Ishikawa (cell line): Measurements from ENCODE around the gene PARD3B.

Source experiments
- CEBPB ChIP-seq: IDR thresholded peaks from 2 replicates; pipeline ENCODE4 v1.6.1; 2012
- CREB1 ChIP-seq: IDR thresholded peaks from 2 replicates; pipeline ENCODE4 v1.6.1; 2012; ENCODE audit warnings: low read depth
- EGR1 ChIP-seq: IDR thresholded peaks from 2 replicates; pipeline ENCODE4 v1.6.1; 2012
- EP300 ChIP-seq: IDR thresholded peaks from 2 replicates; pipeline ENCODE4 v1.6.1; 2012; ENCODE audit warnings: borderline replicate concordance
- FOXM1 ChIP-seq: IDR thresholded peaks from 2 replicates; pipeline ENCODE4 v1.6.1; 2012; ENCODE audit warnings: low read depth, borderline replicate concordance
- MAX ChIP-seq: IDR thresholded peaks from 2 replicates; pipeline ENCODE4 v1.6.1; 2012
- NFIC ChIP-seq: IDR thresholded peaks from 2 replicates; pipeline ENCODE4 v1.6.1; 2012
- RAD21 ChIP-seq: IDR thresholded peaks from 2 replicates; pipeline ENCODE4 v1.6.1; 2012; ENCODE audit warnings: low read depth
- REST ChIP-seq: IDR thresholded peaks from 2 replicates; pipeline ENCODE4 v1.6.1; 2012; ENCODE audit warnings: low read depth, mild to moderate bottlenecking
- TAF1 ChIP-seq: IDR thresholded peaks from 2 replicates; pipeline ENCODE4 v1.6.1; 2012; ENCODE audit warnings: low read depth, mild to moderate bottlenecking
- TCF12 ChIP-seq: IDR thresholded peaks from 2 replicates; pipeline ENCODE4 v1.6.1; 2012; ENCODE audit warnings: low read depth
- TEAD4 ChIP-seq: IDR thresholded peaks from 2 replicates; pipeline ENCODE4 v1.6.1; 2012
- USF1 ChIP-seq: IDR thresholded peaks from 2 replicates; pipeline ENCODE4 v1.6.1; 2012
- YY1 ChIP-seq: IDR thresholded peaks from 2 replicates; pipeline ENCODE4 v1.6.1; 2012; ENCODE audit warnings: low read depth
- ZBTB7A ChIP-seq: IDR thresholded peaks from 2 replicates; pipeline ENCODE4 v1.6.1; 2012; ENCODE audit warnings: low read depth

PARD3B gene

GRCh38 chr2:205033431-205033830 is 488.2 kb downstream of the PARD3B start:
- TF ChIP-seq ZBTB7A: no peak
- TF ChIP-seq EGR1: no peak
- no peak for TF ChIP-seq REST
- no peak for TF ChIP-seq RAD21
- no peak for TF ChIP-seq YY1
- TF ChIP-seq CREB1: no peak
- no peak for TF ChIP-seq TCF12
- TF ChIP-seq NFIC: no peak
- TF ChIP-seq TEAD4: no peak
- TF ChIP-seq CEBPB: no peak
- TF ChIP-seq FOXM1: no peak
- TF ChIP-seq USF1: no peak
- no peak for TF ChIP-seq MAX
- TF ChIP-seq TAF1: no peak
- TF ChIP-seq EP300: no peak

- TF ChIP-seq RAD21 (no peak), EGR1 (no peak)
These were observed 488.8 kb downstream of the PARD3B start for GRCh38 chr2:205034034-205034433.

GRCh38 chr2:205040323-205040722 is 495.0 kb downstream of the PARD3B start:
- TF ChIP-seq ZBTB7A: no peak
- TF ChIP-seq MAX: no peak
- TF ChIP-seq NFIC: no peak
- TF ChIP-seq RAD21: no peak
- TF ChIP-seq REST: no peak
- no peak for TF ChIP-seq YY1
- no peak for TF ChIP-seq CREB1
- TF ChIP-seq EP300: no peak
- no peak for TF ChIP-seq USF1
- no peak for TF ChIP-seq EGR1
- TF ChIP-seq CEBPB: no peak
- no peak for TF ChIP-seq TEAD4
- TF ChIP-seq TCF12: no peak
- no peak for TF ChIP-seq FOXM1
- TF ChIP-seq TAF1: no peak

- TF ChIP-seq RAD21: no peak
- TF ChIP-seq CEBPB: no peak
These were observed 496.3 kb downstream of the PARD3B start for GRCh38 chr2:205041472-205042130.

- no peak for TF ChIP-seq MAX
- no peak for TF ChIP-seq CREB1
- no peak for TF ChIP-seq CEBPB
- no peak for TF ChIP-seq YY1
- TF ChIP-seq USF1: no peak
These were observed 498.0 kb downstream of the PARD3B start for GRCh38 chr2:205043285-205043684.

- no peak for TF ChIP-seq YY1
- TF ChIP-seq ZBTB7A: no peak
- no peak for TF ChIP-seq CREB1
- TF ChIP-seq CEBPB: no peak
- no peak for TF ChIP-seq EP300
- no peak for TF ChIP-seq RAD21
- TF ChIP-seq USF1: no peak
- TF ChIP-seq REST: no peak
- no peak for TF ChIP-seq TAF1
- no peak for TF ChIP-seq EGR1
- no peak for TF ChIP-seq TEAD4
- TF ChIP-seq TCF12: no peak
- no peak for TF ChIP-seq MAX
- TF ChIP-seq NFIC: no peak
- no peak for TF ChIP-seq FOXM1
These were observed 500.4 kb downstream of the PARD3B start for GRCh38 chr2:205045706-205046105.
